Upper lobe of left lung (tissue), 6 donors: ENCODE measurements around the gene KRTAP1-4. TPM values are rescaled to one million over a fixed set of nuclear protein-coding genes. Genes with fewer than 3 reads are reported as not detected.

Source experiments
- ATAC-seq, 2 donors: fragments of 200-7000 bp; cut with Tn5 transposase; one replicate each; pipeline ENCODE4 v1.9.1; 2022; ENCODE audit warnings: mild to moderate bottlenecking in 2 of 2, moderate library complexity in 2 of 2; ENCODE audit not compliant: low FRiP score in 2 of 2
- DNase-seq, 2 donors: peaks; one replicate each; pipeline ENCODE4 v3.0.0-alpha.2; 2019 to 2020
- H3K27ac ChIP-seq, 4 donors: fragments of 200-600 bp; sonication (generic); one replicate each; pipeline ENCODE4 v1.5.1; 2016 to 2019
- H3K27me3 ChIP-seq, 4 donors: fragments of 200-600 bp; sonication (generic); one replicate each; pipeline ENCODE4 v1.5.1; 2017 to 2019
- H3K36me3 ChIP-seq, 4 donors: fragments of 200-600 bp; sonication (generic); one replicate each; pipeline ENCODE4 v1.5.1; 2016 to 2019
- H3K4me1 ChIP-seq, 4 donors: fragments of 200-600 bp; sonication (generic); one replicate each; pipeline ENCODE4 v1.5.1; 2018 to 2019
- H3K4me3 ChIP-seq, 4 donors: fragments of 200-600 bp; sonication (generic); one replicate each; pipeline ENCODE4 v1.5.1; 2017 to 2019; ENCODE audit warnings: mild to moderate bottlenecking in 2 of 4, moderate library complexity in 1 of 4
- H3K9me3 ChIP-seq, 4 donors: fragments of 200-600 bp; sonication (generic); one replicate each; pipeline ENCODE4 v1.5.1; 2018 to 2019
- CTCF ChIP-seq, 6 experiments: fragments of 450-650 bp in 4 of 6; fragments of 200-600 bp in 2 of 6; sonication (generic) in 2 of 6; IDR thresholded peaks; one replicate each; pipeline ENCODE4 v1.5.1; 2016 to 2019; ENCODE audit warnings: antibody characterized with exemption in 6 of 6
- EP300 ChIP-seq, 4 donors: sonication (generic); formaldehyde crosslinking; IDR thresholded peaks; one replicate each; pipeline ENCODE4 v1.5.1; 2017; ENCODE audit warnings: antibody characterized with exemption in 4 of 4, control low read depth in 2 of 4
- POLR2A ChIP-seq, 4 donors: fragments of 450-650 bp; IDR thresholded peaks; one replicate each; pipeline ENCODE4 v1.5.1; 2016 to 2017; ENCODE audit warnings: antibody characterized with exemption in 4 of 4, mild to moderate bottlenecking in 2 of 4
- POLR2AphosphoS5 ChIP-seq, 2 donors: sonication (generic); formaldehyde crosslinking; IDR thresholded peaks; one replicate each; pipeline ENCODE4 v1.5.1; 2017; ENCODE audit warnings: antibody characterized with exemption in 2 of 2
- WGBS, 2 donors: methylation state at CpG; one replicate each; pipeline ENCODE4 v1.1.5; 2017 to 2018; 5-methylcytosine and 5-hydroxymethylcytosine counted together
- small RNA-seq, 4 donors: library from RNA; depleted of rRNA; stranded (forward); fragments of <200 nt; gene quantifications; one replicate each; pipeline ENCODE3, GENCODE V24; 2016
- total RNA-seq, 6 donors: library from RNA; depleted of rRNA in 4 of 6; stranded (reverse); fragments of >200 nt in 4 of 6; gene quantifications; one replicate each; pipeline versions ENCODE4 v1.1.0 to v1.2.1, GENCODE V29; 2016 to 2021
- donor health status: DM: no; HTN: no; CAD: no; lungs with moderate emphysema.
- donor health status: DM: no; HTN: yes; CAD: no; lungs with severe emphysema.

The KRTAP1-4 gene
- total RNA-seq, 6 donors from 2014 or later: not detected

DNA sequence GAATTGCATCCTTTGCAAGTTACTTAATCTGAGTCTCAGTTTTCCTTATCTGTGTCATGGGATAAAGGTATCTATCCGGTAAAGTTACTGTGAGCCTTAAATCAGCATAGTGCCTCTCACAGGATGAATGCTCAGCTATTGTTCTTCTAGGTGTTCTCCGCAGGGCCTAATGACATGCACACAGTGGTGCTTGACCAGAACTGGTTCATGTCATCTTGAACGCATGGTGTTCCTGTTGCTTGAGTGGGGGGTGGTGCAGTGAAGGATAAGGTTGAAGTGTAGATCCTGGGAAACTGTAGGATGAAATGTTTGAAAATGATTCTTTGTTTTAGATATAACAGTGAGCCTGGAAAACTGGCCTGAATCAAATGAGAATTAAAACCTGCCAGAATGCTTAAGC is 49.9 kb downstream of the KRTAP1-4 start:
- DNase-seq (no peak), ATAC-seq (no peak)
- Histone ChIP-seq H3K36me3 (no peaks in the 10 kb centered on the region), H3K9me3 (no peaks in the 10 kb centered on the region), H3K27ac (no peak overlapping the region), H3K4me3 (no peak overlapping the region), H3K4me1 (no peaks in the 10 kb centered on the region), H3K27me3 (no peaks in the 10 kb centered on the region)
- 82% methylated on average over 3 of the region's 3 CpGs for WGBS, 2 donors
- TF ChIP-seq CTCF (IDR thresholded peaks at IDR 0.05): no peak
- no peak for TF ChIP-seq POLR2AphosphoS5 (IDR thresholded peaks at IDR 0.05)
- TF ChIP-seq POLR2A (IDR thresholded peaks at IDR 0.05): no peak
- TF ChIP-seq EP300 (IDR thresholded peaks at IDR 0.05): no peak

Small RNA genes lying within 50 kb of the gene (small RNA-seq; reads per million reads assigned to genes)
- gene KRTAP3-4P: 0 reads per million in 4 donors

Other genes with a start within 250 kb of the KRTAP1-4 start
- 1 to 10 TPM in 1 of 6 donors, under 1 TPM in 3, not detected in 2; 0.24 to 1.4 (median 0.65) TPM for gene KRT27, start 247.6 kb downstream of the KRTAP1-4 start, total RNA-seq
- gene KRT28, start 230.2 kb downstream of the KRTAP1-4 start, total RNA-seq: not detected
- 10 to 100 TPM in 4 of 6 donors, 1 to 10 TPM in 2; 4.2 to 35.0 (median 13.5) TPM for gene KRT10, start 207.6 kb downstream of the KRTAP1-4 start, total RNA-seq
- not detected for gene KRT12, start 163.0 kb downstream of the KRTAP1-4 start, total RNA-seq
- gene KRT20, start 145.0 kb downstream of the KRTAP1-4 start, total RNA-seq: under 1 TPM in 2 of 6 donors, not detected in 4; 0.31 to 0.37 TPM
- 10 to 100 TPM in 1 of 6 donors, 1 to 10 TPM in 4, under 1 TPM in 1; 0.49 to 10.7 (median 3.1) TPM for gene KRT23, start 92.5 kb downstream of the KRTAP1-4 start, total RNA-seq
- not detected for gene KRT39, start 63.2 kb downstream of the KRTAP1-4 start, total RNA-seq
- gene KRT40, start 45.9 kb downstream of the KRTAP1-4 start, total RNA-seq: under 1 TPM in 1 of 6 donors, not detected in 5; 0.24 TPM
- not detected for gene KRTAP3-3, start 36.0 kb downstream of the KRTAP1-4 start, total RNA-seq
- not detected for gene KRTAP3-2, start 30.3 kb downstream of the KRTAP1-4 start, total RNA-seq
- not detected for gene KRTAP3-1, start 21.1 kb downstream of the KRTAP1-4 start, total RNA-seq
- gene KRTAP1-5, start 3.0 kb downstream of the KRTAP1-4 start, total RNA-seq: not detected
- not detected for gene KRTAP1-3, start 4.7 kb upstream of the KRTAP1-4 start, total RNA-seq
- not detected for gene KRTAP1-1, start 11.3 kb upstream of the KRTAP1-4 start, total RNA-seq
- gene KRTAP2-1, start 17.1 kb upstream of the KRTAP1-4 start, total RNA-seq: not detected
- not detected for gene KRTAP2-2, start 25.0 kb upstream of the KRTAP1-4 start, total RNA-seq
- not detected for gene KRTAP2-3, start 29.9 kb upstream of the KRTAP1-4 start, total RNA-seq
- gene KRTAP2-4, start 35.7 kb upstream of the KRTAP1-4 start, total RNA-seq: not detected
- gene KRTAP4-7, start 54.0 kb upstream of the KRTAP1-4 start, total RNA-seq: not detected
- not detected for gene KRTAP4-8, start 67.9 kb upstream of the KRTAP1-4 start, total RNA-seq
- gene KRTAP4-16, start 72.0 kb upstream of the KRTAP1-4 start, total RNA-seq: not detected
- gene KRTAP4-9, start 75.2 kb upstream of the KRTAP1-4 start, total RNA-seq: not detected
- not detected for gene KRTAP4-11, start 88.2 kb upstream of the KRTAP1-4 start, total RNA-seq
- not detected for gene KRTAP4-12, start 94.0 kb upstream of the KRTAP1-4 start, total RNA-seq
- gene KRTAP4-6, start 110.3 kb upstream of the KRTAP1-4 start, total RNA-seq: not detected
- gene KRTAP4-5, start 119.6 kb upstream of the KRTAP1-4 start, total RNA-seq: not detected
- not detected for gene KRTAP4-4, start 130.6 kb upstream of the KRTAP1-4 start, total RNA-seq
- not detected for gene KRTAP4-3, start 138.0 kb upstream of the KRTAP1-4 start, total RNA-seq
- not detected for gene KRTAP4-2, start 148.0 kb upstream of the KRTAP1-4 start, total RNA-seq
- not detected for gene KRTAP4-1, start 154.7 kb upstream of the KRTAP1-4 start, total RNA-seq
- not detected for gene KRTAP9-1, start 159.7 kb upstream of the KRTAP1-4 start, total RNA-seq
- not detected for gene KRTAP9-2, start 196.5 kb upstream of the KRTAP1-4 start, total RNA-seq
- gene KRTAP9-3, start 202.3 kb upstream of the KRTAP1-4 start, total RNA-seq: not detected
- gene KRTAP9-8, start 207.8 kb upstream of the KRTAP1-4 start, total RNA-seq: not detected
- gene KRTAP9-4, start 219.5 kb upstream of the KRTAP1-4 start, total RNA-seq: not detected
- not detected for gene KRTAP9-9, start 225.2 kb upstream of the KRTAP1-4 start, total RNA-seq
- not detected for gene KRTAP9-6, start 235.2 kb upstream of the KRTAP1-4 start, total RNA-seq
- gene KRTAP9-7, start 245.5 kb upstream of the KRTAP1-4 start, total RNA-seq: not detected